ENCODE data around the gene IFNA10. TPM values are rescaled to one million over a fixed set of nuclear protein-coding genes. Genes with fewer than 3 reads are reported as not detected.
"Not testable (repeated sequence)": the region's sequence is repeated elsewhere in the genome, so short reads cannot be mapped to it uniquely, and the experiment has no call there.

IFNA10 gene
- total RNA-seq (2011; cell fraction: chromatin; rRNA removed; ENCODE audit: low replicate concordance) = not detected in 2 replicates
- total RNA-seq (2011; cell fraction: nucleolus; rRNA removed) = not detected in 2 replicates
- total RNA-seq (2011; cell fraction: nucleoplasm; rRNA removed) = not detected in 2 replicates
- total RNA-seq (2014; rRNA removed) (not detected in 2 replicates), total RNA-seq (2014; rRNA removed; fragmentation: Illumina TruSeq; extraction: Trizol) (not detected in 2 replicates), total RNA-seq (2015; rRNA removed; fragmentation: Illumina TruSeq; extraction: Trizol) (not detected in 2 replicates), total RNA-seq (2021) (not detected in 2 replicates), polyA plus RNA-seq (2011; rRNA removed) (not detected in 2 replicates), polyA plus RNA-seq (2014; fragmentation: Illumina TruSeq; extraction: Trizol) (not detected in 2 replicates), polyA plus RNA-seq (2014; fragmentation: Nextera tagmentation; extraction: Ambion mirVana) (not detected), polyA plus RNA-seq (2014; rRNA removed) (not detected in 2 replicates), polyA minus RNA-seq (2011; rRNA and poly(A)+ RNA removed) (not detected in 2 replicates), Bru-seq, nascent RNA (not detected), BruChase-seq, experiment 1, labeled RNA remaining after a 2-hour chase (not detected), BruChase-seq, experiment 2, labeled RNA remaining after a 6-hour chase (not detected)
- not detected in 2 replicates for polyA plus RNA-seq (2011; cell fraction: cytosol; rRNA removed)
- not detected in 2 replicates for polyA plus RNA-seq (2011; cell fraction: nucleus; rRNA removed)
- not detected in 2 replicates for polyA plus RNA-seq (2012)
- not detected in 2 replicates for polyA minus RNA-seq (2011; cell fraction: cytosol; rRNA and poly(A)+ RNA removed)
- polyA minus RNA-seq (2011; cell fraction: nucleus; rRNA and poly(A)+ RNA removed) = not detected in 2 replicates
- long read RNA-seq, experiment 1 = 0 reads
- long read RNA-seq, experiment 2 = 0 reads
- long read RNA-seq, experiment 3 = 0 reads

DNA sequence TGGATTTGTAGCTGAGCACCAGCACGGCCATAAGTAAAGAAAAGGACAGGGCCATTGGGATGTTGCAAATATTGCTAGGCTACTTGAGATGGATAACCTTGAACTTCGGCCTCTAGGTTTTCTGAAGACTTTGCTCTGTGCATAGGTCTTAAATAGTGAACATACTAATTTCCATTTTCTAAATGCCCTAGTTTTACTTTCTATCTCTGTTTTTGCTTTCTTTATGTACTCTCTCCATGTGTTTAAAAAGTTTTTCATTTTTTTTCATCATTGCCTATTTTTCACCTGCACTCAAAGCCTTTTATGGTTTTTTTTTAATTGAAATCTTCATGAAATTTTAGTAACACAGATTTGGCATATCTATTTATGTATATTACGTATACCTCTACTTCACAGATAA lies at the start of gene IFNA10:
Gene IFNA10, minus strand, starts transcription at position 101 of the 400 bp plus-strand sequence. Its CDS starts 46 bp downstream, at position 55.
- FAIRE-seq; H3K4me3 ChIP-seq; H3K9ac ChIP-seq (ENCODE audit: insufficient read depth in 1 of 2, low read depth in 2 of 2, low read length in 2 of 2); H3K27ac ChIP-seq (ENCODE audit: extremely low read depth, low read depth, low read length); H3K36me3 ChIP-seq (ENCODE audit: control insufficient read depth, insufficient read depth, low read length); H3K4me1 ChIP-seq (replicated peaks in 1 of 2; ENCODE audit: control insufficient read depth in 2 of 2, insufficient read depth in 2 of 2, low read length in 2 of 2); H2AFZ ChIP-seq (ENCODE audit: low read depth, low read length); H4K20me1 ChIP-seq (replicated peaks; ENCODE audit: control insufficient read depth, insufficient read depth, low read length); H3K9me1 ChIP-seq (ENCODE audit: control insufficient read depth, insufficient read depth, low read length); H3K4me2 ChIP-seq (ENCODE audit: insufficient read depth, low read length); POLR2A ChIA-PET; intact Hi-C loops (cut with micrococcal nuclease); DNase-seq (ENCODE audit: extremely low read depth in 1 of 4, low spot score in 3 of 4); H3K9me3 ChIP-seq (replicated peaks; ENCODE audit: control insufficient read depth, insufficient read depth, low read depth, low read length); BruUV-seq (replicated peaks); ATAC-seq; in situ Hi-C loops (cut with MboI); H3K79me2 ChIP-seq (ENCODE audit: control insufficient read depth, insufficient read depth, low read length); CTCF ChIA-PET (ENCODE audit: low intra/inter-chr PET ratio); H3K27me3 ChIP-seq (ENCODE audit: control insufficient read depth in 2 of 2, insufficient read depth in 2 of 2, low read length in 2 of 2): not testable (repeated sequence)
- WGBS (ENCODE audit: insufficient coverage, low coverage, missing lambda C conversion rate) = no CpG with 5 or more reads among the region's 3 CpGs

DNA sequence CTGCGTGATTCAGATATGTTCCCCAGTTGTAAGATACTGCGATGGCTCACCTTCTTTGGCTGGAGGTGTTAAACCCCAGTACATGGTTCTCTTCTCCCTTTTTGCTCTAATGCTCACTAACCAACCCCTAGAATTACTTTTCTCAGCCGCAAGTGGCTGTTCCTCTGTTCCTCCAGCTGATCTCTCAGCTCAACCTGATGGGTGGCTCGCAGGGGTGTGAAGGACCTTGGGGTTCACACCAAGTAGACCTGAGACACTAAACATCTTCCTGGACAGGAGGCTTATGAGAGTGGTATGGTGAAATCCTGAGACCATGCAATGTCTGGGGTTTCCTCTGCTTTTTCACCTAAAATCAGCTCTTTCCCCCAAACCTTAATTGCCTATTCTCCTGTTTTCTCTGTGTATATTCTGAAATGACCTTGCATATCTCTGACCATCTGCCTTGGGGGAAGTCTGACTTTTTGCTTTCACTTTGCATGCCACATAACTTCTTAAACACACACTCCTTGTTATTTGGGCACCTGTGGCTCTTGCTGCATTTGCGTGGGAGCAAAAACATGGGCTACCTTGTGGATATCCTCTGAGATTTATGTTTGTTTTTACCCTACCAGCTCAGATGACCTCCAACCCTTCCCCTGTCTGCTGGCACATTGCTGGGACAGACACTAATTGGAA lies 48.7 kb upstream of the IFNA10 start:
- ATAC-seq (no peak), DNase-seq (ENCODE audit: extremely low read depth in 1 of 4, low spot score in 3 of 4) (no peak), FAIRE-seq (no peak)
- no TSS peak for BruUV-seq (replicated peaks)
- Histone ChIP-seq H3K9me3 (replicated peaks; ENCODE audit: control insufficient read depth, insufficient read depth, low read depth, low read length) (no peaks in the 10 kb centered on the region), H3K36me3 (ENCODE audit: control insufficient read depth, insufficient read depth, low read length) (no peaks in the 10 kb centered on the region), H3K9me1 (ENCODE audit: control insufficient read depth, insufficient read depth, low read length) (no peaks in the 10 kb centered on the region), H3K27ac (ENCODE audit: extremely low read depth, low read depth, low read length) (no peak overlapping the region), H3K4me3 (no peak overlapping the region), H4K20me1 (replicated peaks; ENCODE audit: control insufficient read depth, insufficient read depth, low read length) (no peaks in the 10 kb centered on the region), H2AFZ (ENCODE audit: low read depth, low read length) (no peak overlapping the region), H3K27me3 (ENCODE audit: control insufficient read depth in 2 of 2, insufficient read depth in 2 of 2, low read length in 2 of 2) (no peaks in the 10 kb centered on the region), H3K9ac (ENCODE audit: insufficient read depth in 1 of 2, low read depth in 2 of 2, low read length in 2 of 2) (no peak overlapping the region), H3K4me2 (ENCODE audit: insufficient read depth, low read length) (no peak overlapping the region), H3K4me1 (replicated peaks in 1 of 2; ENCODE audit: control insufficient read depth in 2 of 2, insufficient read depth in 2 of 2, low read length in 2 of 2) (no peaks in the 10 kb centered on the region), H3K79me2 (ENCODE audit: control insufficient read depth, insufficient read depth, low read length) (no peaks in the 10 kb centered on the region)
- no CpG with 5 or more reads among the region's 5 CpGs for WGBS (ENCODE audit: insufficient coverage, low coverage, missing lambda C conversion rate)
- CTCF ChIA-PET (ENCODE audit: low intra/inter-chr PET ratio) = no interaction called here
- in situ Hi-C loops (cut with MboI) (no loop called here), intact Hi-C loops (cut with micrococcal nuclease) (no loop called here)
- TF ChIP-seq, protein P1, sequence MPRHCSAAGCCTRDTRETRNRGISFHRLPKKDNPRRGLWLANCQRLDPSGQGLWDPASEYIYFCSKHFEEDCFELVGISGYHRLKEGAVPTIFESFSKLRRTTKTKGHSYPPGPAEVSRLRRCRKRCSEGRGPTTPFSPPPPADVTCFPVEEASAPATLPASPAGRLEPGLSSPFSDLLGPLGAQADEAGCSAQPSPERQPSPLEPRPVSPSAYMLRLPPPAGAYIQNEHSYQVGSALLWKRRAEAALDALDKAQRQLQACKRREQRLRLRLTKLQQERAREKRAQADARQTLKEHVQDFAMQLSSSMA (CRISPR knock-in tag; IDR thresholded peaks at IDR 0.05) = no peak
- no peak for TF ChIP-seq HDAC3 (IDR thresholded peaks at IDR 0.05; ENCODE audit: borderline replicate concordance, partially characterized antibody)
- no peak for TF ChIP-seq ZNF140 (CRISPR knock-in tag; IDR thresholded peaks at IDR 0.05)
- POLR2A ChIA-PET = no interaction called here
